Stimulated activated CD4-positive, alpha-beta T cell treated with anti-CD3 and anti-CD28 coated beads, Interleukin-15, amount 100 ng/mL, for 24 hours (primary cell): ENCODE data around the gene DAGLB.
"Not testable (repeated sequence)": the region's sequence is repeated elsewhere in the genome, so short reads cannot be mapped to it uniquely, and the experiment has no call there.

ENCODE experiments used
- DNase-seq: peaks from one replicate; pipeline ENCODE4 v3.0.0-alpha.2; 2020

DAGLB gene

GRCh38 chr7:6423942-6424701 is 23.6 kb downstream of the DAGLB start:
- no peak for DNase-seq

- no peak for DNase-seq
Measured at GRCh38 chr7:6422926-6423632, 24.7 kb downstream of the DAGLB start.

- DNase-seq: no peak
Measured at GRCh38 chr7:6422095-6422494, 25.7 kb downstream of the DAGLB start.

GRCh38 chr7:6420680-6421079 is 27.1 kb downstream of the DAGLB start:
- DNase-seq: no peak

GRCh38 chr7:6419310-6419773 is 28.4 kb downstream of the DAGLB start:
- no peak for DNase-seq

- no peak for DNase-seq
Measured at GRCh38 chr7:6417408-6417807, 30.3 kb downstream of the DAGLB start.

GRCh38 chr7:6416516-6417145 is 31.1 kb downstream of the DAGLB start:
- DNase-seq: no peak

GRCh38 chr7:6413637-6414036 is 34.1 kb downstream of the DAGLB start:
- DNase-seq: no peak

GRCh38 chr7:6409944-6410693 is 37.6 kb downstream of the DAGLB start:
- DNase-seq: no peak

- DNase-seq: no peak
Measured at GRCh38 chr7:6409091-6409490, 38.7 kb downstream of the DAGLB start.

- no peak for DNase-seq
Measured at GRCh38 chr7:6407434-6407833, 40.3 kb downstream of the DAGLB start.

GRCh38 chr7:6406121-6406520 is 41.6 kb downstream of the DAGLB start:
- no peak for DNase-seq

GRCh38 chr7:6403907-6404306 is 43.8 kb downstream of the DAGLB start:
- DNase-seq: no peak

GRCh38 chr7:6402741-6403140 is 45.0 kb downstream of the DAGLB start:
- DNase-seq: no peak

GRCh38 chr7:6402041-6402440 is 45.7 kb downstream of the DAGLB start:
- no peak for DNase-seq

- DNase-seq: no peak
Measured at GRCh38 chr7:6401536-6401935, 46.2 kb downstream of the DAGLB start.

- not testable (repeated sequence) for DNase-seq
Measured at GRCh38 chr7:6400243-6401105, 47.3 kb downstream of the DAGLB start.

- no peak for DNase-seq
Measured at GRCh38 chr7:6399351-6399750, 48.4 kb downstream of the DAGLB start.

- DNase-seq: no peak
Measured at GRCh38 chr7:6398943-6399342, 48.8 kb downstream of the DAGLB start.

- DNase-seq: not testable (repeated sequence)
Measured at GRCh38 chr7:6397759-6398495, 49.8 kb downstream of the DAGLB start.

GRCh38 chr7:6395898-6396595 is 51.7 kb downstream of the DAGLB start:
- DNase-seq: no peak
